ENCODE measurements around the gene CDO1. TPM values are rescaled to one million over a fixed set of nuclear protein-coding genes. Genes with fewer than 3 reads are reported as not detected.
"Not testable (repeated sequence)": the region's sequence is repeated elsewhere in the genome, so short reads cannot be mapped to it uniquely, and the experiment has no call there.

CDO1 gene
- total and polyA plus RNA-seq, 8 donors, result 1.0 to 8.6 (median 3.9) TPM; not detected in 4

- intact Hi-C loops (cut with DNase I; ENCODE audit: low total_unique reads), result no loop called here
- peaks cover 5 to 67% (median 54%) of the 10 kb centered on the region in 4 donors for H3K36me3 ChIP-seq
- TF ChIP-seq EP300 (IDR thresholded peaks at IDR 0.05), result no peak
- TF ChIP-seq CTCF (IDR thresholded peaks at IDR 0.05), result no peak
- TF ChIP-seq POLR2A (IDR thresholded peaks at IDR 0.05), result no peak
- no peak for TF ChIP-seq POLR2AphosphoS5 (IDR thresholded peaks at IDR 0.05)
- H3K9me3 ChIP-seq, result peaks cover 0 to 15% (median under 1%) of the 10 kb centered on the region in 4 donors
- no peak overlapping the region for H3K4me3 ChIP-seq
- no peaks in the 10 kb centered on the region for H3K27me3 ChIP-seq
- WGBS, 5 donors, result 92 to 97% (median 94%) methylated on average over 5 of the region's 5 CpGs
- DNase-seq, result no peak
- no peak overlapping the region for H3K27ac ChIP-seq
- H3K4me1 ChIP-seq, result peaks cover 0 to 11% (median 4%) of the 10 kb centered on the region in 4 donors
These were observed 13.5 kb upstream of the CDO1 start for GRCh38 chr5:115829913-115830312.

DNA sequence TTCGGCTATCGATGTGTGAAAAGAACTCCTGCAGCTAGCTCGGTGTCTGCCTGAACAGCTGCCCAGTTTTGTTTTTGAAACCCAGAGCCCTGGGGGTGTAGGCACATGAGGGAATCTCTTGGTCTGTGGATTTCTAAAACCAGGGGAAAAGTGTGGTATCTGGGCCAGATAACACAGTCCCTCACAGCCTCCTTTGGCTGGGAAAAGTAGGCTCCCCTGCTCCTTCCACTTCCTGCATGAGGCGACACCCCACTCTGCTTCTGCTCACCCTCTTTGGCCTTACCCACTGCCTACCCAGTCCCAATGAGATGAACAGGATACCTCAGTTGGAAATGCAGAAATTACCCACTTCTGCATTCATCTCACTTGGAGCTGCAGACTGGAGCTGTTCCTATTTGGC, 9.5 kb upstream of the CDO1 start:
- Histone ChIP-seq H3K9me3 (peaks cover 0 to 16% (median 8%) of the 10 kb centered on the region in 4 donors), H3K27ac (no peak overlapping the region), H3K36me3 (peaks cover 5 to 33% (median 28%) of the 10 kb centered on the region in 4 donors), H3K4me1 (peaks cover 0 to 3% (median under 1%) of the 10 kb centered on the region in 4 donors), H3K27me3 (no peaks in the 10 kb centered on the region), H3K4me3 (no peak overlapping the region)
- TF ChIP-seq POLR2A (IDR thresholded peaks at IDR 0.05) (no peak), CTCF (IDR thresholded peaks at IDR 0.05) (no peak), EP300 (IDR thresholded peaks at IDR 0.05) (no peak), POLR2AphosphoS5 (IDR thresholded peaks at IDR 0.05) (no peak)
- intact Hi-C loops (cut with DNase I; ENCODE audit: low total_unique reads), result no loop called here
- DNase-seq, result no peak
- WGBS, 5 donors, result 93 to 99% (median 97%) methylated on average over 4 of the region's 4 CpGs

- H3K4me3 ChIP-seq; H3K27ac ChIP-seq; H3K4me1 ChIP-seq; H3K27me3 ChIP-seq; intact Hi-C loops (cut with DNase I; ENCODE audit: low total_unique reads); DNase-seq: not testable (repeated sequence)
- 89 to 100% (median 100%) methylated on average over 1 of the region's 1 CpG for WGBS, 5 donors
- peaks cover 0 to 16% (median 8%) of the 10 kb centered on the region in 4 donors for H3K9me3 ChIP-seq
- H3K36me3 ChIP-seq, result peaks cover 5 to 24% (median 21%) of the 10 kb centered on the region in 4 donors
These were observed 8.5 kb upstream of the CDO1 start for GRCh38 chr5:115824983-115825382.

- Histone ChIP-seq H3K4me3 (no peak overlapping the region), H3K4me1 (peaks cover 5 to 11% (median 9%) of the 10 kb centered on the region in 4 donors), H3K36me3 (no peaks in the 10 kb centered on the region), H3K9me3 (peaks cover 0 to 15% (median 5%) of the 10 kb centered on the region in 4 donors), H3K27ac (no peak overlapping the region), H3K27me3 (peaks cover 6 to 27% (median 12%) of the 10 kb centered on the region in 3 donors)
- DNase-seq, result no peak
- 86 to 95% (median 91%) methylated on average over 1 of the region's 1 CpG for WGBS, 5 donors
- intact Hi-C loops (cut with DNase I; ENCODE audit: low total_unique reads), result no loop called here
- TF ChIP-seq CTCF (IDR thresholded peaks at IDR 0.05) (no peak), POLR2A (IDR thresholded peaks at IDR 0.05) (no peak), POLR2AphosphoS5 (IDR thresholded peaks at IDR 0.05) (no peak), EP300 (IDR thresholded peaks at IDR 0.05) (no peak)
These were observed 4.4 kb upstream of the CDO1 start for GRCh38 chr5:115820846-115821245.

GRCh38 chr5:115818821-115819220, 2.4 kb upstream of the CDO1 start:
- Histone ChIP-seq H3K9me3 (peaks cover 0 to 4% (median 0%) of the 10 kb centered on the region in 4 donors), H3K4me1 (peaks cover 8 to 18% (median 16%) of the 10 kb centered on the region in 4 donors), H3K27ac (no peak overlapping the region), H3K36me3 (no peaks in the 10 kb centered on the region), H3K27me3 (peaks cover 6 to 47% (median 25%) of the 10 kb centered on the region in 3 donors), H3K4me3 (no peak overlapping the region)
- no peak for TF ChIP-seq EP300 (IDR thresholded peaks at IDR 0.05)
- TF ChIP-seq POLR2AphosphoS5 (IDR thresholded peaks at IDR 0.05), result no peak
- TF ChIP-seq CTCF (IDR thresholded peaks at IDR 0.05), result no peak
- no peak for TF ChIP-seq POLR2A (IDR thresholded peaks at IDR 0.05)
- WGBS, 5 donors, result 88 to 93% (median 92%) methylated on average over 17 to 18 of the region's 18 CpGs
- DNase-seq, result no peak
- intact Hi-C loops (cut with DNase I; ENCODE audit: low total_unique reads), result no loop called here

Data from stomach (tissue), 9 donors.